Ascending aorta (tissue), 2 donors: Measurements from ENCODE around the gene POLR1A. TPM values are rescaled to one million over a fixed set of nuclear protein-coding genes. Genes with fewer than 3 reads are reported as not detected.

Experiments
- DNase-seq, 2 donors: peaks; one replicate each; pipeline ENCODE4 v3.0.0-alpha.2; 2019; ENCODE audit warnings: low spot score in 2 of 2
- H3K27ac ChIP-seq, 2 donors: fragments of 200-600 bp; sonication (generic); one replicate each; pipeline ENCODE4 v1.5.1; 2016 to 2017; ENCODE audit warnings: mild to moderate bottlenecking in 1 of 2
- H3K27me3 ChIP-seq: fragments of 200-600 bp; sonication (generic); one replicate; pipeline ENCODE4 v1.5.1; 2017
- H3K36me3 ChIP-seq, 2 donors: fragments of 200-600 bp; sonication (generic); one replicate each; pipeline ENCODE4 v1.5.1; 2016
- H3K4me1 ChIP-seq, 2 donors: fragments of 200-600 bp; sonication (generic); one replicate each; pipeline ENCODE4 v1.5.1; 2016 to 2017; ENCODE audit warnings: mild to moderate bottlenecking in 1 of 2
- H3K4me3 ChIP-seq, 2 donors: fragments of 200-600 bp; sonication (generic); one replicate each; pipeline ENCODE4 v1.5.1; 2016 to 2017; ENCODE audit warnings: mild to moderate bottlenecking in 1 of 2
- H3K9me3 ChIP-seq, 2 donors: fragments of 200-600 bp; sonication (generic); one replicate each; pipeline ENCODE4 v1.5.1; 2016
- intact Hi-C: fragments of 100-400 bp; cut with DNase I; formaldehyde crosslinking; loops from one replicate; pipeline ENCODE4 v1.15.1; 2023
- total RNA-seq: library from RNA; depleted of rRNA; stranded (reverse); fragments of >200 nt; gene quantifications from one replicate; pipeline ENCODE4 v1.1.0, GENCODE V29; 2016
- TF ChIP-seq, protein P1 (sequence below), 3 experiments: fragments of 200-600 bp in 2 of 3; fragments of 450-650 bp in 1 of 3; sonication (generic) in 2 of 3; IDR thresholded peaks; one replicate each; pipeline ENCODE4 v1.5.1; 2016 to 2019; ENCODE audit warnings: antibody characterized with exemption in 3 of 3, mild to moderate bottlenecking in 1 of 3, moderate library complexity in 1 of 3

Gene POLR1A
- total RNA-seq, 1 donor from 2014 or later, result 8.0 TPM

DNA sequence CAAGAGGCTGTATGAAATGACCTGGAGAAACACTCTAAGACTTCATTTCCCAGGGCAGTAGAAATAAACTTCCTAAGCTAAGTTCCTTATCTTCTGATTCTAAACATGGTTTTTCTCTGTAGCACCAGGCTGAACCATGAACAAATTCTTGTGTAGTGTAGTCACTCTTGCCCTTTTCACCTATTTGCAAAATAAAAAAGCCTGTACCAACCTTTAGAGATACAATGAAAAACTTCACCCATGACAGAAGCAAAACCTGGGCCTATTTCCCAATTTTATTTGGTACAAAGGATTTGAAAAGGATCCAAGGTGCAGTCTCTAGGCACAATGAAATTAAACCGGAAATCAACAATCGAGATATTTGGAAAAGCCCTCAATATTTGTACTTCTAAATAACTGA is 43.6 kb downstream of the POLR1A start:
- Histone ChIP-seq H3K9me3 (peaks cover 0 to 12% of the 10 kb centered on the region in 2 donors), H3K27ac (peak overlapping the region; percentile 2 to 53), H3K4me1 (peaks cover 0 to 18% of the 10 kb centered on the region in 2 donors), H3K4me3 (no peak overlapping the region), H3K27me3 (no peaks in the 10 kb centered on the region), H3K36me3 (peaks cover 0 to 17% of the 10 kb centered on the region in 2 donors)
- TF ChIP-seq, protein P1, sequence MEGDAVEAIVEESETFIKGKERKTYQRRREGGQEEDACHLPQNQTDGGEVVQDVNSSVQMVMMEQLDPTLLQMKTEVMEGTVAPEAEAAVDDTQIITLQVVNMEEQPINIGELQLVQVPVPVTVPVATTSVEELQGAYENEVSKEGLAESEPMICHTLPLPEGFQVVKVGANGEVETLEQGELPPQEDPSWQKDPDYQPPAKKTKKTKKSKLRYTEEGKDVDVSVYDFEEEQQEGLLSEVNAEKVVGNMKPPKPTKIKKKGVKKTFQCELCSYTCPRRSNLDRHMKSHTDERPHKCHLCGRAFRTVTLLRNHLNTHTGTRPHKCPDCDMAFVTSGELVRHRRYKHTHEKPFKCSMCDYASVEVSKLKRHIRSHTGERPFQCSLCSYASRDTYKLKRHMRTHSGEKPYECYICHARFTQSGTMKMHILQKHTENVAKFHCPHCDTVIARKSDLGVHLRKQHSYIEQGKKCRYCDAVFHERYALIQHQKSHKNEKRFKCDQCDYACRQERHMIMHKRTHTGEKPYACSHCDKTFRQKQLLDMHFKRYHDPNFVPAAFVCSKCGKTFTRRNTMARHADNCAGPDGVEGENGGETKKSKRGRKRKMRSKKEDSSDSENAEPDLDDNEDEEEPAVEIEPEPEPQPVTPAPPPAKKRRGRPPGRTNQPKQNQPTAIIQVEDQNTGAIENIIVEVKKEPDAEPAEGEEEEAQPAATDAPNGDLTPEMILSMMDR (IDR thresholded peaks at IDR 0.05), result no peak
- intact Hi-C loops, result no loop called here
- no peak for DNase-seq

DNA sequence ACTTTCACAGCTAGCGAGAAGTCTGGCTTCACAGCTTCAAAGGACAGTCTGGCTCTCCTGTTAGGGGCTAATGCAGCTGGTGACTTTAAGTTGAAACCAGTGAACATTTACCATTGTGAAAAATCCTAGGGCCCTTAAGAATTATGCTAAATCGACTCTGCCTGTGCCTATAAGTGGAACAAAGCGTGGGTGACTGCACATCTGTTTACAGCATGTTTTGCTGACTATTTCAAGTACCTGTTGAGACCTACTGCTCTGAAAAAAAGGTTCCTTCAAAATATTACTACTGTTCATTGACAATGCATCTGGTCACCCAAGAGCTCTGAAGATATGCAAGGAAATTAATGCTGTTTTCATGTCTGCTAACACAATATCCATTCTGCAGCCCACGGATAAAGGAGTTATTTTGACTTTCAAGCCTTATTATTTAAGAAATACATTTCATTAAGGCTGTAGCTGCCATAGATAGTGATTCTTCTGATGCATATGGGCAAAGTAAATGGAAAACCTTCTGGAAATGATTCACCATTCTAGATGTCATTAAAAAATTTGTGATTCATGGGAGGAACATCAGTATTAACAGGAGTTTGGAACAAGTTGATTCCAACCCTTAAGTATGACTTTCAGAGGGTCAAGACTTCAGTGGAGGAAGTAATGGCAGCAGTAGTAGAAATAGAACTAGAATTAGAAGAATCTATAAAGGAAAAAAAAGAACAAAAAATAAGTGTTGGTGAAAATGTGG is 48.9 kb downstream of the POLR1A start:
- H3K27me3 ChIP-seq, result no peaks in the 10 kb centered on the region
- no peak for DNase-seq
- peaks cover 0 to 8% of the 10 kb centered on the region in 2 donors for H3K4me1 ChIP-seq
- TF ChIP-seq, protein P1 (IDR thresholded peaks at IDR 0.05), result no peak
- H3K36me3 ChIP-seq, result peaks cover 23 to 25% of the 10 kb centered on the region in 2 donors
- intact Hi-C loops, result no loop called here
- H3K9me3 ChIP-seq, result no peaks in the 10 kb centered on the region
- no peak overlapping the region for H3K27ac ChIP-seq
- H3K4me3 ChIP-seq, result no peak overlapping the region

DNA sequence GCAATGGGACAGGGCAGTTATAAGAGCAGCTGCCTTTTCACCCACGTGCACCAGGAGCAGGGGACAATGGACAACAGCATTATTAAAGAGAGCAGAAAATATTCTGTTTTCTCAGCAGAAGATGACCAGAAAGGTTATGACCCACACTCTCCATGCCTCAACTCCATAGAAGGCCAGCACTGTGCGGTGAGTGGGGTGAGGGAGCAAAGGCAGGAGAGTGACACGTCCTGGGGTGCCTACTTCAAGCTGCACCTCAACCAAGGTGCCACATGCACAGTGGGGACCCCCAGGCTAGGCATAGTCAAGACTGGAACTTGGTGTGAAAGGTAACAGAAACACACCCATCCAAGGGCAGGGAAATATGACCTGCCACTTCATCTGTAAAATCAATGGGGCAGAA is 50.4 kb downstream of the POLR1A start:
- TF ChIP-seq, protein P1 (IDR thresholded peaks at IDR 0.05), result no peak
- no peaks in the 10 kb centered on the region for H3K9me3 ChIP-seq
- peaks cover 31 to 35% of the 10 kb centered on the region in 2 donors for H3K36me3 ChIP-seq
- H3K27ac ChIP-seq, result no peak overlapping the region
- no peak for DNase-seq
- no peak overlapping the region for H3K4me3 ChIP-seq
- no peaks in the 10 kb centered on the region for H3K27me3 ChIP-seq
- H3K4me1 ChIP-seq, result no peaks in the 10 kb centered on the region
- intact Hi-C loops, result no loop called here

DNA sequence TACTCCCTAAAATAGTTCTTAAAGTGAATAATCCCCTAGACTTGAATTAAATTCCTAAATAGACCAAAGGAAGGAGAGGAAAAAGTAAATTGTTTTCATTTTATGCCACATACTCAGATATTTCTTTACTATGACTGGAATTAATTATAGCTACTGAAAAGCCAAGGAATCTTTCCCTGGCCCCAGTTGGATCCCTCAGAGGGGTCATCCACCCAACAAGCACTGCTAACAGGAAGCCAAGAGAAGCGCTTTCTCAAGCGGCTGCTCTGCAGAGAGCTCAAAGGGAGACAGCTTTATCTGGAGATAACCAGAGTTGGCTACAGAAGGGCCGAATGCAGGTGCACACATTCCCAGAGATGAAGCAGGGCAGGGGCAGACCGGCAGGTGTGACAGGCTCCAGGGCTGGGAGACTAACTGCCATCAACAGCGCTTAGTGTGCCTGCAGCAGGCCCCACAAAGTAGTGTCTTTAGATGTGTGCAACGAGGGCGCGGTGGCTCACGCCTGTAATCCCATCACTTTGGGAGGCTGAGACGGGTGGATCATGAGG is 51.1 kb downstream of the POLR1A start:
- no peaks in the 10 kb centered on the region for H3K9me3 ChIP-seq
- H3K36me3 ChIP-seq, result peaks cover 31 to 35% of the 10 kb centered on the region in 2 donors
- TF ChIP-seq, protein P1 (IDR thresholded peaks at IDR 0.05), result no peak
- no peak overlapping the region for H3K27ac ChIP-seq
- H3K4me1 ChIP-seq, result no peaks in the 10 kb centered on the region
- intact Hi-C loops, result no loop called here
- H3K27me3 ChIP-seq, result no peaks in the 10 kb centered on the region
- no peak overlapping the region for H3K4me3 ChIP-seq
- DNase-seq, result peak in 1 of 2 donors; percentile 43

DNA sequence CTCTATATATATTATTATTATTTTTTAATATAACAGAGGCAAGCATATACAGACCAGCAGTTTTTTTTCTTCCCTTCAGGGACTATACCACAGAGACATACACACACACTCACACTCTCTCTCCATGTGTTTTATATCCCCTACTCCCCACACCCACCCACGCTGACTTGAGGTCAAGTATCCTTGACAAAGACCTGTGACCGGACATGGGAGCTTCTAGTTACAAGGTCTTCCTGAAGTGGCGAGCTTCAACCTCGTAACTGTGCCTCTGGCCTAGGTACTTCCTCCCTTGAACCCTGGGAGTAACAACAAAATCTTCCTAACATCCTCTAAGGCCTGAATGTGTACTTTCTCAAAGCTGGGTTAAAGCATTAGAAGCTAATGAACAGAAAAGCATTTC is 52.5 kb downstream of the POLR1A start:
- TF ChIP-seq, protein P1 (IDR thresholded peaks at IDR 0.05), result no peak
- Histone ChIP-seq H3K4me1 (no peaks in the 10 kb centered on the region), H3K36me3 (peaks cover 31 to 45% of the 10 kb centered on the region in 2 donors), H3K9me3 (no peaks in the 10 kb centered on the region), H3K27ac (no peak overlapping the region), H3K27me3 (no peaks in the 10 kb centered on the region), H3K4me3 (no peak overlapping the region)
- DNase-seq, result peak in 1 of 2 donors; percentile 38
- intact Hi-C loops, result no loop called here
